CD4-positive, alpha-beta T cell treated with Interleukin-17A for 1 hour (primary cell): ENCODE results near the gene CIPC.

ENCODE experiments used
- DNase-seq: peaks from one replicate; pipeline ENCODE4 v3.0.0-alpha.2; 2020

Gene CIPC

GRCh38 chr14:77097700-77098528, at the start of gene CIPC:
TSS of gene CIPC (plus strand) at chr14:77098258. CDS start at chr14:77105709, 7,451 bp downstream.
- peak; percentile 99 for DNase-seq

GRCh38 chr14:77051116-77051515, 46.9 kb upstream of the CIPC start:
- DNase-seq = no peak

- DNase-seq = no peak
Observed at GRCh38 chr14:77052281-77053044, 45.6 kb upstream of the CIPC start.

- DNase-seq = peak; percentile 79
Observed at GRCh38 chr14:77053046-77053841, 44.8 kb upstream of the CIPC start.

- DNase-seq = peak; percentile 45
Observed at GRCh38 chr14:77055306-77055705, 42.8 kb upstream of the CIPC start.

GRCh38 chr14:77055981-77056380, 42.1 kb upstream of the CIPC start:
- no peak for DNase-seq

- no peak for DNase-seq
Observed at GRCh38 chr14:77058117-77058516, 39.9 kb upstream of the CIPC start.

- DNase-seq = no peak
Observed at GRCh38 chr14:77058785-77059184, 39.3 kb upstream of the CIPC start.

- peak; percentile 47 for DNase-seq
Observed at GRCh38 chr14:77059276-77059915, 38.7 kb upstream of the CIPC start.

- DNase-seq = no peak
Observed at GRCh38 chr14:77061630-77062257, 36.3 kb upstream of the CIPC start.

GRCh38 chr14:77062261-77062660, 35.8 kb upstream of the CIPC start:
- DNase-seq = no peak

GRCh38 chr14:77063571-77064171, 34.4 kb upstream of the CIPC start:
- DNase-seq = no peak

- no peak for DNase-seq
Observed at GRCh38 chr14:77064521-77065178, 33.4 kb upstream of the CIPC start.

GRCh38 chr14:77065851-77066577, 32.0 kb upstream of the CIPC start:
- DNase-seq = no peak

- no peak for DNase-seq
Observed at GRCh38 chr14:77066578-77067172, 31.4 kb upstream of the CIPC start.

GRCh38 chr14:77067632-77068516, 30.2 kb upstream of the CIPC start:
- peak; percentile 61 for DNase-seq

GRCh38 chr14:77068517-77069200, 29.4 kb upstream of the CIPC start:
- no peak for DNase-seq

- DNase-seq = no peak
Observed at GRCh38 chr14:77069551-77069950, 28.5 kb upstream of the CIPC start.
